ENCODE data around the gene RPL31. TPM values are rescaled to one million over a fixed set of nuclear protein-coding genes. Genes with fewer than 3 reads are reported as not detected.

Gene RPL31
- polyA plus RNA-seq, 1 of the 3 experiments (the other 2 are of a cell fraction) = 4,488 TPM

DNA sequence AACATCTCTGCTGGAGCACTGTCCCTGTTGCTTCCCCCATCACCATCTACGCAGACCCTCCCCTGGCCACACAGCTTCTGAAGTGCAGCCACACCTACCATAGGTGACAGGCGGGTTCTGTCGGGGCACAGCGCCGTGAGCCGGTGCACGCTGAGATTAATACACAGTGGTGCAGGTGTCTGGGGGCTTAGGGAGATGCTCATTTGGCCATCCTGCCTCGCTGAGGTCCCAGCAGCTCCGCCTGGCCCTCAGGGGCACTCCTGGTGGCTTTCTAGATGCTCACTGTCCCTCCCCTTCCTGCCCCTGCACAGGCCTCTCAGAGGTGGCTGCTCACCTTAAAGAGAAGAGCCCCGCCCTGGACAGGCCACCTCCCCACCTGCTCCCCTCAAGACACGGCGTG is 18.9 kb upstream of the RPL31 start (continued):
- TF ChIP-seq ZBTB33 (IDR thresholded peaks at IDR 0.05; ENCODE audit: borderline replicate concordance, low read depth) = no peak

- H3K4me2 ChIP-seq = no peak overlapping the region
- CTCF ChIA-PET = interaction anchor here (1.2 to 2.5 kb wide), 4 partner anchors 19 to 564 kb away, joined by 3 to 19 read pairs (median 10); no protein-coding TSS in a partner anchor
Observed at GRCh38 chr2:100983684-100984310, 18.3 kb upstream of the RPL31 start.

More at GRCh38 chr2:100983684-100984310, 18.3 kb upstream of the RPL31 start:
- no peaks in the 10 kb centered on the region for H3K9me3 ChIP-seq
- H3K4me3 ChIP-seq (ENCODE audit: low read depth in 2 of 2, low read length in 1 of 2) = no peak overlapping the region
- H3K27me3 ChIP-seq (ENCODE audit: insufficient read depth) = no peaks in the 10 kb centered on the region
- WGBS (ENCODE audit: low lambda C conversion rate) = 82% methylated on average over 11 of the region's 11 CpGs
- no peak overlapping the region for H2AFZ ChIP-seq (ENCODE audit: low read depth)
- H4K20me1 ChIP-seq (ENCODE audit: insufficient read depth) = no peaks in the 10 kb centered on the region
- H3K27ac ChIP-seq (ENCODE audit: low read depth in 2 of 2, low read length in 1 of 2) = no peak overlapping the region; a peak in 1 of 4 replicates
- no peaks in the 10 kb centered on the region; a peak in 1 of 4 replicates for H3K4me1 ChIP-seq (ENCODE audit: control insufficient read depth in 1 of 2, insufficient read depth in 2 of 2, low read depth in 1 of 2, low read length in 1 of 2)
- H3K79me2 ChIP-seq (ENCODE audit: insufficient read depth) = no peaks in the 10 kb centered on the region
- POLR2A ChIA-PET = no interaction called here
- TF ChIP-seq MXI1 (IDR thresholded peaks at IDR 0.05; ENCODE audit: low read depth, low read length) = no peak
- TF ChIP-seq, protein P1, sequence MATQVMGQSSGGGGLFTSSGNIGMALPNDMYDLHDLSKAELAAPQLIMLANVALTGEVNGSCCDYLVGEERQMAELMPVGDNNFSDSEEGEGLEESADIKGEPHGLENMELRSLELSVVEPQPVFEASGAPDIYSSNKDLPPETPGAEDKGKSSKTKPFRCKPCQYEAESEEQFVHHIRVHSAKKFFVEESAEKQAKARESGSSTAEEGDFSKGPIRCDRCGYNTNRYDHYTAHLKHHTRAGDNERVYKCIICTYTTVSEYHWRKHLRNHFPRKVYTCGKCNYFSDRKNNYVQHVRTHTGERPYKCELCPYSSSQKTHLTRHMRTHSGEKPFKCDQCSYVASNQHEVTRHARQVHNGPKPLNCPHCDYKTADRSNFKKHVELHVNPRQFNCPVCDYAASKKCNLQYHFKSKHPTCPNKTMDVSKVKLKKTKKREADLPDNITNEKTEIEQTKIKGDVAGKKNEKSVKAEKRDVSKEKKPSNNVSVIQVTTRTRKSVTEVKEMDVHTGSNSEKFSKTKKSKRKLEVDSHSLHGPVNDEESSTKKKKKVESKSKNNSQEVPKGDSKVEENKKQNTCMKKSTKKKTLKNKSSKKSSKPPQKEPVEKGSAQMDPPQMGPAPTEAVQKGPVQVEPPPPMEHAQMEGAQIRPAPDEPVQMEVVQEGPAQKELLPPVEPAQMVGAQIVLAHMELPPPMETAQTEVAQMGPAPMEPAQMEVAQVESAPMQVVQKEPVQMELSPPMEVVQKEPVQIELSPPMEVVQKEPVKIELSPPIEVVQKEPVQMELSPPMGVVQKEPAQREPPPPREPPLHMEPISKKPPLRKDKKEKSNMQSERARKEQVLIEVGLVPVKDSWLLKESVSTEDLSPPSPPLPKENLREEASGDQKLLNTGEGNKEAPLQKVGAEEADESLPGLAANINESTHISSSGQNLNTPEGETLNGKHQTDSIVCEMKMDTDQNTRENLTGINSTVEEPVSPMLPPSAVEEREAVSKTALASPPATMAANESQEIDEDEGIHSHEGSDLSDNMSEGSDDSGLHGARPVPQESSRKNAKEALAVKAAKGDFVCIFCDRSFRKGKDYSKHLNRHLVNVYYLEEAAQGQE (IDR thresholded peaks at IDR 0.05; ENCODE audit: low read depth, low read length) = no peak
- TF ChIP-seq CHD2 (IDR thresholded peaks at IDR 0.05; ENCODE audit: low read length, partially characterized antibody) = no peak
- no peak for TF ChIP-seq RXRA (IDR thresholded peaks at IDR 0.05; ENCODE audit: borderline replicate concordance, low read depth)
- TF ChIP-seq USF1 (IDR thresholded peaks at IDR 0.05; ENCODE audit: borderline replicate concordance, low read depth) = no peak
- no peak for TF ChIP-seq FOSL2 (IDR thresholded peaks at IDR 0.05; ENCODE audit: borderline replicate concordance, low read depth)
- no peak for TF ChIP-seq SIN3A (IDR thresholded peaks at IDR 0.05; ENCODE audit: borderline replicate concordance, low read depth, low read length)
- TF ChIP-seq, protein P2, sequence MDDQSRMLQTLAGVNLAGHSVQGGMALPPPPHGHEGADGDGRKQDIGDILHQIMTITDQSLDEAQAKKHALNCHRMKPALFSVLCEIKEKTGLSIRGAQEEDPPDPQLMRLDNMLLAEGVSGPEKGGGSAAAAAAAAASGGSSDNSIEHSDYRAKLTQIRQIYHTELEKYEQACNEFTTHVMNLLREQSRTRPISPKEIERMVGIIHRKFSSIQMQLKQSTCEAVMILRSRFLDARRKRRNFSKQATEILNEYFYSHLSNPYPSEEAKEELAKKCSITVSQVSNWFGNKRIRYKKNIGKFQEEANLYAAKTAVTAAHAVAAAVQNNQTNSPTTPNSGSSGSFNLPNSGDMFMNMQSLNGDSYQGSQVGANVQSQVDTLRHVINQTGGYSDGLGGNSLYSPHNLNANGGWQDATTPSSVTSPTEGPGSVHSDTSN (IDR thresholded peaks at IDR 0.05) = no peak
- TF ChIP-seq NFIC (IDR thresholded peaks at IDR 0.05; ENCODE audit: borderline replicate concordance) = no peak
- TF ChIP-seq TEAD4 (IDR thresholded peaks at IDR 0.05; ENCODE audit: borderline replicate concordance, insufficient read depth) = no peak
- TF ChIP-seq EZH2phosphoT487 (IDR thresholded peaks at IDR 0.05; ENCODE audit: borderline replicate concordance, low read depth) = no peak
- TF ChIP-seq ZBTB33 (IDR thresholded peaks at IDR 0.05; ENCODE audit: borderline replicate concordance, low read depth) = no peak
- peaks cover 10 to 46% of the 10 kb centered on the region in 2 experiments for H3K36me3 ChIP-seq (replicated peaks in 1 of 2; ENCODE audit: control insufficient read depth in 1 of 2, insufficient read depth in 2 of 2, low read length in 1 of 2)
- H3K9me2 ChIP-seq = no peaks in the 10 kb centered on the region
- no peak overlapping the region for H3K9ac ChIP-seq
- no peak for DNase-seq
- H3F3A ChIP-seq (replicated peaks; ENCODE audit: insufficient read depth) = no peaks in the 10 kb centered on the region

All from SK-N-SH (cell line).